GM21528 (cell line): ENCODE data around the gene UGGT2.
"Not testable (repeated sequence)": the region's sequence is repeated elsewhere in the genome, so short reads cannot be mapped to it uniquely, and the experiment has no call there.

ENCODE experiments used
- ATAC-seq: cut with Tn5 transposase; IDR thresholded peaks from one replicate; pipeline ENCODE4 v1.9.1; 2021; ENCODE audit warnings: mild to moderate bottlenecking, moderate library complexity; ENCODE audit not compliant: unreplicated experiment, low FRiP score

The UGGT2 gene

GRCh38 chr13:96053003-96053703 is at the start of gene UGGT2:
Gene UGGT2 (minus strand): TSS chr13:96053401. CDS start chr13:96053312, 89 bp downstream.
- ATAC-seq: peak; percentile 96

GRCh38 chr13:96100457-96101220 is 47.4 kb upstream of the UGGT2 start:
- no peak for ATAC-seq

GRCh38 chr13:96093296-96094006 is 40.2 kb upstream of the UGGT2 start:
- no peak for ATAC-seq

GRCh38 chr13:96091164-96092117 is 38.2 kb upstream of the UGGT2 start:
- no peak for ATAC-seq

GRCh38 chr13:96090240-96091101 is 37.3 kb upstream of the UGGT2 start:
- ATAC-seq: no peak

GRCh38 chr13:96089749-96090239 is 36.6 kb upstream of the UGGT2 start, which contains the start of gene HS6ST3:
Gene HS6ST3 (plus strand): TSS chr13:96090107.
- no peak for ATAC-seq

GRCh38 chr13:96089139-96089538 is 35.9 kb upstream of the UGGT2 start:
- no peak for ATAC-seq

GRCh38 chr13:96086736-96087135 is 33.5 kb upstream of the UGGT2 start:
- no peak for ATAC-seq

- no peak for ATAC-seq
These were observed 29.4 kb upstream of the UGGT2 start for GRCh38 chr13:96082640-96083039.

GRCh38 chr13:96081888-96082287 is 28.7 kb upstream of the UGGT2 start:
- ATAC-seq: no peak

- ATAC-seq: no peak
These were observed 27.5 kb upstream of the UGGT2 start for GRCh38 chr13:96080676-96081075.

GRCh38 chr13:96075953-96076543 is 22.8 kb upstream of the UGGT2 start:
- ATAC-seq: no peak

- ATAC-seq: no peak
These were observed 19.2 kb upstream of the UGGT2 start for GRCh38 chr13:96072392-96072791.

- no peak for ATAC-seq
These were observed 18.3 kb upstream of the UGGT2 start for GRCh38 chr13:96071504-96071903.

GRCh38 chr13:96068729-96069128 is 15.5 kb upstream of the UGGT2 start:
- no peak for ATAC-seq

- no peak for ATAC-seq
These were observed 12.6 kb upstream of the UGGT2 start for GRCh38 chr13:96065849-96066248.

- ATAC-seq: peak; percentile 72
These were observed 572 bp downstream of the UGGT2 start for GRCh38 chr13:96052656-96053002.

- not testable (repeated sequence) for ATAC-seq
These were observed 1.3 kb downstream of the UGGT2 start for GRCh38 chr13:96051946-96052345.

GRCh38 chr13:96051491-96051890 is 1.7 kb downstream of the UGGT2 start:
- ATAC-seq: not testable (repeated sequence)
